Epithelial cell of prostate (primary cell): Measurements from ENCODE around the gene CCDC57.

ENCODE experiments used
- DNase-seq: peaks from one replicate; pipeline ENCODE4 v3.0.0-alpha.2; 2011; ENCODE audit warnings: low read depth, low spot score
- H3K27ac ChIP-seq: fragments of 450-650 bp; 2 replicates; pipeline ENCODE4 v1.5.1; 2017; ENCODE audit warnings: mild to moderate bottlenecking

The CCDC57 gene

DNA sequence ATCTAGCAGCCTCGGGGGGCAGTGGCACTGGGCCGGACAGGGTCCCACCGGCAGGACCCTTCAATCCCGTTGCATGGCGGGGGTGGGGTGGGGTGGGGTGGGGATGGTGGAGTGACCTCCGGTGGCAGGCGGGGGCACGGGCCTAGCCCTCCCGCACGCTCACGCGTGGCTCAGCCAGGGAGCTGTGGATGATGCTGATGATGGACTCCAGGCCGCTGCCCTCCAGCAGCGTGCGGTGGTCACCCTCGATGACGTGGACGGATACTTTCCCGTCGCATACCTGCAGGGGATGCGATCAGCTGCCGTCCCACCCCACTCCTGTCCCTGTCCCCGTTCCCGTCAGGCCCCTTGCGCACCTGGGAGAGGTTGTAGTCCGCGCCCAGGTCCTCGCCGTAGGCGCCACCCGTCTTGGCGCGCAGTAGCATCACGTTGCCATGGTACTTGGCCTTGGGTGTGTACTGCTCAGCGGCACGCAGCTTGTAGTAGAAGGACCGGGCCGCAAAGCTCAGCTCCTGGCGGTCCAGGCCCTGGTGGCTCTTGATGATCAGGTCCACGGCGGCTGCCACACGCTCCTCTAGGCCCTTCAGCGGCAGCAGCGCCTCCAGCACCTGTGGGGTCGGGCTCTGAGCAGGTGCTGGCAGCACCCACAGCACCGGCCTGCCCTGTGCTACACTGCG lies 133.5 kb downstream of the CCDC57 start:
- no peak overlapping the region for H3K27ac ChIP-seq
- DNase-seq = no peak

GRCh38 chr17:82078433-82078832 lies 134.2 kb downstream of the CCDC57 start:
- H3K27ac ChIP-seq = no peak overlapping the region
- DNase-seq = no peak

GRCh38 chr17:82077617-82078358 lies 134.9 kb downstream of the CCDC57 start:
- no peak overlapping the region for H3K27ac ChIP-seq
- no peak for DNase-seq

- no peak for DNase-seq
- no peak overlapping the region for H3K27ac ChIP-seq
Measured at GRCh38 chr17:82076785-82077591, 135.7 kb downstream of the CCDC57 start.

DNA sequence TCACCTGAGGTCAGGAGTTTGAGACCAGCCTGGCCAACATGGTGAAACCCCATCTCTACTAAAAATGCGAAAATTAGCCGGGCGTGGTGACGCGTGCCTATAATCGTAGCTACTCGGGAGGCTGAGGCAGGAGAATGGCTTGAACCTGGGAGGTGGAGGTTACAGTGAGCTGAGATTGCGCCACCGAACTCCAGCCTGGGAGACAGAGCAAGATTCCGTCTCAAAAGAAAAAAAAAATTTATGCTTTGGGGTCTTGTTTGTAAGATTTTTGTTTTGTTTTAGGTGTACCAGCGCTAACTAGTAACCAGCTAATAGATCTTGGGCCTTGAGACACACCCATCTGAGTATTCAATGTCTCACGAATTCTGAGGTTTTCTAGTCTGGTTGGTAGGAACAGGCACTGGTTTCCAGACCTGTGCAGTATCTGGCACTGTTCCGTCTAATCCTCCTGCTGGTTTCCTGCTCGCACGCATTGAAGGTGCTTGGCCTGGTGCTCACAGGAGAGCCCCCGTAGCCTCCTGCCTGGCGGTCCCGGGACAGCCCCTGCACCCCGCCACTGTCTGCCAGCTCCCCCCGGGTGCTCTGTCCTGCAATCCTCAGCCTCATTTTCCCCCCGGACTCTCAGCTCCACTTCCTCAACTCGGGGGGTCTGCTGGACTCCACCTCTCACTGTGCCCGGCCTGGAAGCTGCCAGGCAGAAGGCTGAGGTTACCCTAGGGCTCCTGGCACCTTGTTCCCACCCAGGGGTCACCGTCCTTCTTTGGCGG lies 136.4 kb downstream of the CCDC57 start:
- H3K27ac ChIP-seq = no peak overlapping the region
- no peak for DNase-seq

DNA sequence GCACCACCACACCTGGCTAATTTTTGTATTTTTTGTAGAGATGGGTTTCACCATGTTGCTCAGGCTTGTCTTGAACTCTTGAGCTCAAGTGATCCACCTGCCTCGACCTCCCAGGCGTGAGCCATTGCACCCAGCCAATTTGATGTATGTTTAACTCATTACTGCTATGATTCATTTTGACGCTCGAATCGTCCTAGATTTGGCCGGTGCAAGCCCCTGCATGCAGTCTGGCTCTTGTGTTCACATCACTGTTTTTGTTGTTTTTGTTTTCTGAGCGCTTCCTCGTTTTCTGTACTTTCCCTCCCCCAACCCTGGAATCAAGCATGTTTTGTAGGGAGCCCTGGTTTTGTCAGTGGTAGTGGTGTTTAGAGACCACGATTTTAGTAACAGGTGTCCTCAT lies 139.2 kb downstream of the CCDC57 start:
- no peak overlapping the region for H3K27ac ChIP-seq
- no peak for DNase-seq

- DNase-seq = no peak
- no peak overlapping the region for H3K27ac ChIP-seq
Measured at GRCh38 chr17:82072827-82073226, 139.8 kb downstream of the CCDC57 start.

DNA sequence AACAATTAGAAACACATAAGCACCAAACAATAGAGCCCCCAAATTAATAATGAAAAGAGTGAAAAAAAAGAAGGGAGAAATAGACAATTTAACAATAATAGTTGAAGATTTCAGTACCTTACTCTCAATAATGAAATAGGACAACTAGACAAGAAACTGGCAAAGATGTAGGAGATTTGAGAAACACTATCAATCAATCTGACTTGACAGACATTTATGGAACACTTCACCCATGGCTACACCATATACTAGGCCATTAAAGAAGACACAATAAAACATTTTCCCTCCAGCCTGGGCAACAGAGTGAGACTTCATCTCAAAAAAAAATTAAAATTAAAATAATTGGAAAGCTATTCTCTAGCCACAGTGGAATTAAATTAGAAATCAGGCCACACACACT lies 142.0 kb downstream of the CCDC57 start:
- no peak for DNase-seq
- H3K27ac ChIP-seq = no peak overlapping the region

- H3K27ac ChIP-seq = peak within 1 kb of the TSS; percentile 36
- no peak for DNase-seq
Measured at GRCh38 chr17:82065638-82066303, 146.9 kb downstream of the CCDC57 start, which contains the start of gene DUS1L. Gene DUS1L, minus strand, starts transcription at chr17:82065804. Its CDS starts 745 bp downstream, at chr17:82065059.

GRCh38 chr17:82065193-82065637 lies 147.4 kb downstream of the CCDC57 start:
- no peak for DNase-seq
- H3K27ac ChIP-seq = peak overlapping the region; percentile 36

- DNase-seq = no peak
Measured at GRCh38 chr17:82064433-82065192, 148.0 kb downstream of the CCDC57 start.

DNA sequence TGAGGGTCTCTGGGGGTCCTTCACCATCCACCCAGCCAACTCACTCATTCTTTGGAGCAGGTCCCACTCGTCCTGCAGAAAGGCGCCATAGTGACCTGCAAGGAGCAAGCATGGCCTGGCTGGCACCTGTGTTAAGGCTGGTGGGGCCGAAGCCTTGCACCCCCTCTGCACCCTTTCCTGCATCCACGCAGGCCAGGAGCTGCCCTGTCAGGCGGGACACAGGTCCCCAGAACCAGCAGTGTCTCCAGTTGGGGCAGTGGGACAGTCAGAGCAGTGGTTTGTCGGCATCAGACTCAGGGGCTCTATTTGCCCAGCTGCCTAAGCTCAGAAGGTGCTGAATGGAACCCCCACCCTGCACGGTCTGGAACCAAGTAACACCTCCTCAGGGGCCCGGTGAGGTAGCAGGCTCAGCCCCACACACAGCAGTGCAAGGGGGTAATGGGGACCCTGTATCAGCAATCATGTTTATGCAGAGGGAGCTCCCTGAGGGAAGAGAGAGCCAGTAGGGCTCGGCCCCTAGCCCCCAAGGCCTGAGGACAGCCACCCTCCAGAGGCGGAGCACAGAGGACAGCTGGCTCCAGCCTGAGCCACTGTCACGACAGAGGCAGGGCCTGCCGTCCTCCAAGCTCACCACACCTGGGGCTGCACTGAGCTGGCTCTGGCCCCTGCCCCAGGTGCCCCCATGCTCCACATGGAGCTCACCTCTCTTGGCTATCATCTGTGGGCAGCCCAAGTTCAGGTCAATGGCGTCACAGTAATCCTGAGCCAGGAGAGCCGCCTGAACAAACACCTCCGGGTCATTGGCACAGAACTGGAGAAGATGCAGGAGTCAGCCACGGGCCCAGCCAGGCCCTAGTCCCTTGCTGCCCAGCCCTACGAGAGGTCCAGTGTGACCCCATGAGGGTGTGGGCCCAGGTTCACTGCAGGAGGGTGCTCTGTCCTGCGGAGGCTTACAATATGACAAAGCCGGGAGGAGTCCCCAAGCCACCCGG lies 148.9 kb downstream of the CCDC57 start:
- DNase-seq = no peak
- H3K27ac ChIP-seq = no peak overlapping the region

More at GRCh38 chr17:82064433-82065192, 148.0 kb downstream of the CCDC57 start:
- peak overlapping the region; percentile 36 for H3K27ac ChIP-seq

DNA sequence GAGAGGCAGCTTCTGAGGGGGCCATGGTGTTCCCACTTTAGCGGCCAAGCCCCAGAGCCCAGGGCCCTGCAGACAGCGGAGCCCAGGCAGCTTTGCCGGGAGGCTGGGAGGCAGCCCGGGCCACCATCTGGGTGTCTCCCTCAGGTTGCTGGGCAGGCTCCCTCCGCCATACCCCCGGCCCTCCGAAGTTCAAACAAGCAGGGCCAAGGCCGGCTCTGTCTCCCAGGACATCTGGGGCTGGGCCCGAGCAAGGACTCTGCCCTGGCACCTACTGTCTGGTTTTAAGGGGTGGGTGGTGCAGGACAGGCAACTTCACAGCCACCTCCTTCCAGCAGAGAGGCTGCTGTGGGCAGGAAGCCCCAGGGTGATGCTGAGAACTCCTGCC lies 149.7 kb downstream of the CCDC57 start:
- H3K27ac ChIP-seq = no peak overlapping the region
- DNase-seq = no peak

- no peak for DNase-seq
- H3K27ac ChIP-seq = no peak overlapping the region
Measured at GRCh38 chr17:82062076-82062983, 150.3 kb downstream of the CCDC57 start.

DNA sequence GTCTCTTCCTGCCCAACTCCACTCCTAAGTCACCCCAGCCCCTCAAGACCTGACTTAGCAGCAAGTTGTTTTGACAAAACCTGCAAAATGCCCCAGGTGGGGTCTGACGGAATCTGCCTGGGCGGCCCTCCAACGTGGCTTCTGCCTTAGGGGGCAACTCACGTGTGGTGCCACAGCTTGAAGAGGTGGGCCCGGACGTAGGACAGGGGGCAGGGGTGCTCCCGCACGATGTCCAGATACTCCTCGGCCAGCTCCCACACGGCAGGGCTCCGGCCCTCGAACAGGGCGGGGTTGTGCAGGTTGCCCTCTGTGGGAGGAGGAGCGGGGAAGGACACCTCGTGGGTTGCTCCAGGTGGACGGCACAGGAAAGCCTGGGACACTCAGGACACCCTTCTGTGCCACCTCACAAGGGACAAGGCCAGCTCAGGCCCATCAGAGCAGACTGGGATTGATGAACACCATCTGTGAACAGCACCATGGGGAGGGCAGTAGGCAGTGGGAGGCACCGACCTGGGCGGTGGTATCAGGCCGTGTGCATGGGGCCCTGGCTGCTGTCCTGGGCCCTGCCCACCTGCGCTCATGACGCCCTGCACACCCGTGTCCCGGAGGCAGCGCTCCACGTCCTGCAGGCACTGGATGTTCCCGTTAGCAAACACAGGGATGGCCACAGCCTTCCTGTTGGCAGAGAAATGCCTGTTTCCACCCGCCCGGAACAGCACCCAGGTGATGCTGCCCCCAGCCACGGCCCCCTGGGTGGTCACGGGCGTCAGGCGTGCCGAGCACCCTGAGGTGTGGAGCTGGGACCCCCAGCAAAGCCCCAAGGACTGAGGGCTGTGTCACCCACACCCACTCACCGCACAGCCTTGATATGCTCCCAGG lies 151.4 kb downstream of the CCDC57 start:
- no peak overlapping the region for H3K27ac ChIP-seq
- DNase-seq = no peak

GRCh38 chr17:82060614-82061013 lies 152.0 kb downstream of the CCDC57 start:
- no peak for DNase-seq

More at GRCh38 chr17:82060614-82061013, 152.0 kb downstream of the CCDC57 start:
- H3K27ac ChIP-seq = no peak overlapping the region
